Measurements from ENCODE around the gene KRT12. TPM values are rescaled to one million over a fixed set of nuclear protein-coding genes. Genes with fewer than 3 reads are reported as not detected.

Gene KRT12
- total and polyA plus RNA-seq, 12 donors: not detected

DNA sequence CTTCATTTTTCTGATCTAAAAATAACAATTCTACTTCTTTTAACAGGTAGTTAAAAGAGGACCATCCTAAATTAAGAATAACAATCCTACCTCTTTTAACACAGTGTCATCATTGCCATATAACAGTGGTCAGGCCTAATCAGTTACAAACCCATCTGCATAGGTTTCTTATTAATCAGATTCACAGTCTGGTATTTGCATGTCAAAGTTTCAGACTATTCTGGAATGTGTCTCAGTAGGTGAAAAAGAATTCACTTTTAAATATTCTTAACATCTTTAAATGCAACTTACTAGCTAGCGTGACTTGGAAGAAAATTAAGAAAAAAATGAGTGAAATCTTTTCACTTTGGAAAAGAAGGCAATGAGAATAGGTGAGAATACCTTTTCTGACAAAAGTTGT, 6.8 kb upstream of the KRT12 start:
- TF ChIP-seq, protein P1, sequence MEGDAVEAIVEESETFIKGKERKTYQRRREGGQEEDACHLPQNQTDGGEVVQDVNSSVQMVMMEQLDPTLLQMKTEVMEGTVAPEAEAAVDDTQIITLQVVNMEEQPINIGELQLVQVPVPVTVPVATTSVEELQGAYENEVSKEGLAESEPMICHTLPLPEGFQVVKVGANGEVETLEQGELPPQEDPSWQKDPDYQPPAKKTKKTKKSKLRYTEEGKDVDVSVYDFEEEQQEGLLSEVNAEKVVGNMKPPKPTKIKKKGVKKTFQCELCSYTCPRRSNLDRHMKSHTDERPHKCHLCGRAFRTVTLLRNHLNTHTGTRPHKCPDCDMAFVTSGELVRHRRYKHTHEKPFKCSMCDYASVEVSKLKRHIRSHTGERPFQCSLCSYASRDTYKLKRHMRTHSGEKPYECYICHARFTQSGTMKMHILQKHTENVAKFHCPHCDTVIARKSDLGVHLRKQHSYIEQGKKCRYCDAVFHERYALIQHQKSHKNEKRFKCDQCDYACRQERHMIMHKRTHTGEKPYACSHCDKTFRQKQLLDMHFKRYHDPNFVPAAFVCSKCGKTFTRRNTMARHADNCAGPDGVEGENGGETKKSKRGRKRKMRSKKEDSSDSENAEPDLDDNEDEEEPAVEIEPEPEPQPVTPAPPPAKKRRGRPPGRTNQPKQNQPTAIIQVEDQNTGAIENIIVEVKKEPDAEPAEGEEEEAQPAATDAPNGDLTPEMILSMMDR (IDR thresholded peaks at IDR 0.05): no peak
- intact Hi-C loops (cut with DNase I): no loop called here
- H3K36me3 ChIP-seq: no peaks in the 10 kb centered on the region
- no peaks in the 10 kb centered on the region for H3K4me1 ChIP-seq
- H3K27me3 ChIP-seq: peaks cover 0 to 18% (median 7%) of the 10 kb centered on the region in 7 donors
- no peaks in the 10 kb centered on the region for H3K9me3 ChIP-seq
- DNase-seq: no peak
- ATAC-seq: no peak
- whole genome bisulfite sequencing, 2 donors: 86 to 96% methylated on average over 1 of the region's 1 CpG
- no peak overlapping the region for H3K4me3 ChIP-seq
- no peak overlapping the region for H3K27ac ChIP-seq

DNA sequence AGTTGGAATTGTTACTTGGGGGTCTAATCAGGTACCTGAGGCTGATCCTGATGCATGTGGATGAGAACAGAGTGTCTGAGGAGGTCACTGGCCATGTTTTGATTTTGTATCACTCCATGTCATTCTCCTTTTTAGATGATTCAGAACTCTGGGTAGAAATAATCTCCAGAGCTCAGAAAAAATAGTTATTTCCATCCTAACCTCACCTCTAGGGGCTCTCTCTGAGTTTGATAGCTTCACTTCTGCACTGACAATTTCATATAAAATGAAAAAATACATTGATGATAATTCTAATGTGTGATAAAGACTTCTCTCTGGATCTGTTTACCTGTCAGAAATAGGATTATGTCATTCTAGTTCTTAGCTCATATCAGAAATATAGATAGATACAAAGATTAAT, 6.2 kb upstream of the KRT12 start:
- Histone ChIP-seq H3K27me3 (peaks cover 0 to 18% (median 7%) of the 10 kb centered on the region in 7 donors), H3K9me3 (no peaks in the 10 kb centered on the region), H3K4me3 (no peak overlapping the region), H3K36me3 (no peaks in the 10 kb centered on the region), H3K27ac (no peak overlapping the region), H3K4me1 (no peaks in the 10 kb centered on the region)
- intact Hi-C loops (cut with DNase I): no loop called here
- DNase-seq (no peak), ATAC-seq (no peak)
- TF ChIP-seq, protein P1 (IDR thresholded peaks at IDR 0.05): no peak

GRCh38 chr17:40872416-40872815, 5.4 kb upstream of the KRT12 start:
- Histone ChIP-seq H3K27ac (no peak overlapping the region), H3K4me1 (no peaks in the 10 kb centered on the region), H3K9me3 (no peaks in the 10 kb centered on the region), H3K36me3 (no peaks in the 10 kb centered on the region), H3K27me3 (peaks cover 0 to 18% (median 7%) of the 10 kb centered on the region in 7 donors), H3K4me3 (no peak overlapping the region)
- intact Hi-C loops (cut with DNase I): no loop called here
- DNase-seq (no peak), ATAC-seq (no peak)
- TF ChIP-seq, protein P1 (IDR thresholded peaks at IDR 0.05): no peak

DNA sequence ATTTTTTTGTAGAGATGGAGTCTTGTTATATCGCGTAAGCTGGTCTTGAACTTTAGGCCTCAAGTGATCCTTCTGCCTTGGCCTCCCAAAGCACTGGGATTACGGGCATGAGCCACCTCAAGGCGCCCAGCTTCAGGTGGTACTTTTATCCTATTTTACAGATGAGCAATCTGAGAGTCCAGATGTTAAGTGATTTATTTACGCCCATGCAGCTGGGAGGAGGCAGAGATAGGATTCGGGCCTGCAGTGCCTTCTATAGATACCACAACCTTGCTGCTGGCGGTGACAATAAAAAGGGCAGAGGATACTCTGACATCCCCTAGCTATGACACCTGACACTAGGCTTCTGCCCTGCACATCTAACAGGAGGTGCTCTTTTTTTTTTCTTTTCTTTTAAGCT, 4.3 kb upstream of the KRT12 start:
- intact Hi-C loops (cut with DNase I): no loop called here
- Histone ChIP-seq H3K27me3 (peaks cover 0 to 23% (median 7%) of the 10 kb centered on the region in 7 donors), H3K9me3 (no peaks in the 10 kb centered on the region), H3K36me3 (no peaks in the 10 kb centered on the region), H3K4me1 (no peaks in the 10 kb centered on the region), H3K27ac (no peak overlapping the region), H3K4me3 (no peak overlapping the region)
- ATAC-seq (no peak), DNase-seq (no peak)
- TF ChIP-seq, protein P1 (IDR thresholded peaks at IDR 0.05): no peak
- 87 to 96% methylated on average over 7 of the region's 7 CpGs for WGBS, 2 donors

GRCh38 chr17:40870136-40870535, 3.1 kb upstream of the KRT12 start:
- no peak overlapping the region for H3K27ac ChIP-seq
- no peaks in the 10 kb centered on the region for H3K36me3 ChIP-seq
- WGBS, 2 donors: 41 to 57% methylated on average over 4 of the region's 4 CpGs
- H3K27me3 ChIP-seq: peaks cover 0 to 23% (median 7%) of the 10 kb centered on the region in 7 donors
- no peaks in the 10 kb centered on the region for H3K9me3 ChIP-seq
- DNase-seq (no peak), ATAC-seq (no peak)
- H3K4me3 ChIP-seq: no peak overlapping the region
- H3K4me1 ChIP-seq: no peaks in the 10 kb centered on the region
- TF ChIP-seq, protein P1 (IDR thresholded peaks at IDR 0.05): no peak
- intact Hi-C loops (cut with DNase I): no loop called here

Data from heart right ventricle (tissue), 16 donors.